ENCODE measurements around the gene ZNF641.

- TF ChIP-seq MAX (IDR thresholded peaks at IDR 0.05) (no peak), POLR2AphosphoS5 (IDR thresholded peaks at IDR 0.05; ENCODE audit: low read depth, low read length) (peak; percentile 5; the same call in 1 of the 2 replicates), CTCF (IDR thresholded peaks at IDR 0.05 in 2 of 3, conservative IDR thresholded peaks at IDR 0.05 in 1 of 3; ENCODE audit: borderline replicate concordance in 1 of 3, insufficient read depth in 1 of 3, low read depth in 2 of 3, low read length in 2 of 3) (no peak), POLR2A (IDR thresholded peaks at IDR 0.05; ENCODE audit: borderline replicate concordance, extremely low read depth, insufficient read depth, insufficient read length) (peak; percentile 36), TCF7L2 (IDR thresholded peaks at IDR 0.05; ENCODE audit: borderline replicate concordance, extremely low read depth, insufficient read depth, insufficient read length) (no peak), ZNF274 (IDR thresholded peaks at IDR 0.05; ENCODE audit: low read depth, low read length) (no peak), EZH2 (IDR thresholded peaks at IDR 0.05) (no peak), RAD21 (IDR thresholded peaks at IDR 0.05; ENCODE audit: low read depth) (no peak)
Measured at GRCh38 chr12:48351022-48351708, 446 bp upstream of the ZNF641 start.
